DMS79 treated with DMSO at 0.1 percent for 48 hours (cell line): ENCODE results near the gene H2AZ1.

Source experiments
- DNase-seq: peaks from one replicate; lab custom pipeline; 2025; lab: John Stamatoyannopoulos, UW

Gene H2AZ1

GRCh38 chr4:99945718-99946355 is 4.2 kb downstream of the H2AZ1 start:
- DNase-seq: peak; percentile 3

- DNase-seq: no peak
Measured at GRCh38 chr4:99943904-99944437, 6.1 kb downstream of the H2AZ1 start.

DNA sequence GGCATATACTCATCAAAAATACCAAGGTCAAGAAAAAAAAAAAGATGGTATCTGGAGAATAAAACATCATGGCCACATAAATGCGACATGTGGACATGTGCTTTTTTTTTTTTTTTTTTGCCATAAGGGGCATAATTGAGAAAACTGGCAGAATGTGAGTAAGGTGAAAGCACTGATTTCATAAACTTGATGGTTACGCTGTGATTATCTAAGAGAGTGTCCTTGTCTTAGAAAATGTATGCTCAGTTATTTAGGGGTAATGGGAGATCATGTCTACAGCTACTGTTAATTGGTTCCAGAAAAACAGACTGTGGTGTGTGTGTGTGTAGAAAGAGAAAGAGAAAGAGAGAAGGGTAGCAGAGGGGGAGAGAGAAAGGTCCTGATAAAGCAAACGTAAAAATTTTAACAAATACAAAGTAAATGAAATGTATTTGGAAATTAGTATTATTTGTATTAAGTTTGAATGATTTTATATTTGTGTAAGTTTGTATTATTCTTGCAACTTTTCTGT is 11.8 kb downstream of the H2AZ1 start:
- DNase-seq: no peak

DNA sequence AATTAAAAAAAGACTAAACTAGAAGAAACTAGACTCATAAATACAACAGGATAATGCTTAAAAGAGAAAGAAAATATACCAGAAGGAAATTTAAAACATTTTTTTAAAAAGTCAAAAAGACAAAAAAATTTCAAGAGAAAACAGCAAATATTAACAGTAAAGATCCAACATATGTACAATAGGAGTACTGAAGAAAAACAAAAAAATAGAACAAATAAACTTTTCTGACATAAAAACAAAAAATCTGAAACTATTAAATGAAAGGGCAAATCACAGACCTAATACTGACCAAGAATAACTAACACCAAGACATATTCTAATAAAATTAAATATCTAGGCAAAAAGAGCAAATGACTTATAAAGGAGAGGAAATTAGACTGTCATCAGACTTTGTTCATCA is 15.2 kb downstream of the H2AZ1 start:
- DNase-seq: no peak

GRCh38 chr4:99927566-99927965 is 22.5 kb downstream of the H2AZ1 start:
- DNase-seq: no peak

GRCh38 chr4:99921174-99921573 is 28.9 kb downstream of the H2AZ1 start:
- no peak for DNase-seq

GRCh38 chr4:99918656-99919055 is 31.4 kb downstream of the H2AZ1 start:
- no peak for DNase-seq

GRCh38 chr4:99917575-99917974 is 32.5 kb downstream of the H2AZ1 start:
- no peak for DNase-seq

DNA sequence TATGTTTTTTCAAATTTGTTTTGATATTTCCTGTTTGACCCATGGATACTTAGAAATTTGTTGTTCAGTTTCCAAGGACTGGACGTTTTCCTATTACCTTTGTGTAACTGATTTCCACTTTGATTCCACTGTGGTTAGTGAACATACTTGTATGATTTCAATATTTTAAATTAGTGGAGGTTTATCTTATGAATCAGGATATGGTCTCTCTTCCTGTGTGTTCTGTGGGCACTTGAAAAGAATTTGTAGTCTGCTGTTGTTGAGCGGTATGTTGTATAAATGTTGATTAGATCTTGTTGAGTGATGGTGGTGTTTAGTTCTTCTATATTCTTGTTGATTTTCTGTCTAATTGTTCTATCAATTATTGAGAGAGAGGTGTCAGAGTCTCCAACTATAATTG is 34.6 kb downstream of the H2AZ1 start:
- DNase-seq: no peak
